Chondrocyte (in vitro differentiated cells): ENCODE results near the gene PGLYRP4. TPM values are rescaled to one million over a fixed set of nuclear protein-coding genes. Genes with fewer than 3 reads are reported as not detected.

ENCODE experiments used
- DNase-seq: peaks from one replicate; pipeline ENCODE4 v3.0.0; 2021; ENCODE audit warnings: mixed read lengths, low spot score
- H3K27ac Mint-ChIP-seq: one replicate; pipeline ENCODE4 v1.8.0; 2021; ENCODE audit warnings: mild to moderate bottlenecking, moderate library complexity, mixed read lengths; ENCODE audit not compliant: unreplicated experiment
- H3K27me3 Mint-ChIP-seq: 2 replicates; pipeline ENCODE4 v1.8.0; 2021; ENCODE audit warnings: low read depth, mixed read lengths
- H3K36me3 Mint-ChIP-seq: 2 replicates; pipeline ENCODE4 v1.8.0; 2021; ENCODE audit warnings: low read depth, mixed read lengths
- H3K4me1 Mint-ChIP-seq: 2 replicates; pipeline ENCODE4 v1.8.0; 2021; ENCODE audit warnings: low read depth, mild to moderate bottlenecking, mixed read lengths
- H3K4me3 Mint-ChIP-seq: one replicate; pipeline ENCODE4 v1.8.0; 2021; ENCODE audit warnings: mild to moderate bottlenecking, moderate library complexity, mixed read lengths; ENCODE audit not compliant: unreplicated experiment
- H3K9me3 Mint-ChIP-seq: 2 replicates; pipeline ENCODE4 v1.8.0; 2021; ENCODE audit warnings: low read depth, mixed read lengths
- CTCF ChIP-seq: fragments of 200-600 bp; sonication (generic); IDR thresholded peaks from 2 replicates; pipeline ENCODE4 v1.5.0; 2021; ENCODE audit warnings: antibody characterized with exemption, mild to moderate bottlenecking, moderate library complexity
- total RNA-seq: library from RNA; stranded (reverse); gene quantifications from 3 replicates; pipeline ENCODE4 v1.2.1, GENCODE V29; 2021

Gene PGLYRP4
- total RNA-seq, 1 donor from 2014 or later, result not detected

GRCh38 chr1:153375511-153375910 lies 26.9 kb upstream of the PGLYRP4 start, which contains the start of gene S100A12:
S100A12 (minus strand) TSS chr1:153375621; CDS start chr1:153374592, 1,029 bp downstream.
- TF ChIP-seq CTCF, result no peak
- H3K4me3 Mint-ChIP-seq, result no peak within 1 kb of the TSS
- H3K27ac Mint-ChIP-seq, result no peak within 1 kb of the TSS
- no peaks in the 10 kb centered on the region for H3K4me1 Mint-ChIP-seq
- no peaks in the 10 kb centered on the region for H3K36me3 Mint-ChIP-seq
- no peaks in the 10 kb centered on the region for H3K9me3 Mint-ChIP-seq
- H3K27me3 Mint-ChIP-seq, result peaks cover 14% of the 10 kb centered on the region
- DNase-seq, result no peak

- no peaks in the 10 kb centered on the region for H3K4me1 Mint-ChIP-seq
- peaks cover 19% of the 10 kb centered on the region for H3K27me3 Mint-ChIP-seq
- no peak for DNase-seq
- no peak for TF ChIP-seq CTCF
- no peak overlapping the region for H3K27ac Mint-ChIP-seq
- H3K4me3 Mint-ChIP-seq, result no peak overlapping the region
- H3K36me3 Mint-ChIP-seq, result no peaks in the 10 kb centered on the region
- H3K9me3 Mint-ChIP-seq, result no peaks in the 10 kb centered on the region
Observed at GRCh38 chr1:153374071-153374470, 25.4 kb upstream of the PGLYRP4 start.

GRCh38 chr1:153372571-153372970 lies 23.9 kb upstream of the PGLYRP4 start:
- TF ChIP-seq CTCF, result no peak
- H3K36me3 Mint-ChIP-seq, result no peaks in the 10 kb centered on the region
- H3K27ac Mint-ChIP-seq, result no peak overlapping the region
- H3K27me3 Mint-ChIP-seq, result peaks cover 16% of the 10 kb centered on the region
- H3K9me3 Mint-ChIP-seq, result no peaks in the 10 kb centered on the region
- no peak overlapping the region for H3K4me3 Mint-ChIP-seq
- H3K4me1 Mint-ChIP-seq, result no peaks in the 10 kb centered on the region
- no peak for DNase-seq

- Mint-ChIP-seq H3K36me3 (no peaks in the 10 kb centered on the region), H3K4me1 (no peaks in the 10 kb centered on the region), H3K27me3 (peaks cover 12% of the 10 kb centered on the region), H3K27ac (no peak overlapping the region), H3K9me3 (no peaks in the 10 kb centered on the region), H3K4me3 (no peak overlapping the region)
- DNase-seq, result no peak
- TF ChIP-seq CTCF, result no peak
Observed at GRCh38 chr1:153371231-153371630, 22.6 kb upstream of the PGLYRP4 start.

- H3K4me3 Mint-ChIP-seq, result no peak overlapping the region
- H3K9me3 Mint-ChIP-seq, result no peaks in the 10 kb centered on the region
- no peaks in the 10 kb centered on the region for H3K4me1 Mint-ChIP-seq
- no peak for TF ChIP-seq CTCF
- peaks cover 20% of the 10 kb centered on the region for H3K27me3 Mint-ChIP-seq
- H3K36me3 Mint-ChIP-seq, result no peaks in the 10 kb centered on the region
- no peak for DNase-seq
- no peak overlapping the region for H3K27ac Mint-ChIP-seq
Observed at GRCh38 chr1:153370146-153370545, 21.5 kb upstream of the PGLYRP4 start.
